Astrocyte (in vitro differentiated cells and primary cell): ENCODE results near the gene WDR45B. TPM values are rescaled to one million over a fixed set of nuclear protein-coding genes. Genes with fewer than 3 reads are reported as not detected.
A peak's percentile ranks its signal among the peaks of the same experiment; 100 is the strongest.

Experiments
- DNase-seq: peaks from one replicate; pipeline ENCODE4 v3.0.0-alpha.2; 2010; ENCODE audit warnings: low read depth
- FAIRE-seq: peaks from 2 replicates; lab custom pipeline; 2011; peaks lifted over from hg19 to GRCh38; lab: Jason Lieb, UNC
- H2AFZ ChIP-seq: 2 replicates; pipeline ENCODE4 v1.6.0; 2012; ENCODE audit warnings: low read depth, low read length, inconsistent platforms
- H3K27ac ChIP-seq: 2 replicates; pipeline ENCODE4 v1.5.1; 2011; ENCODE audit warnings: low read depth, low read length, inconsistent platforms
- H3K27me3 ChIP-seq: 2 replicates; pipeline ENCODE4 v1.6.0; 2011; ENCODE audit warnings: low read length, inconsistent platforms; ENCODE audit not compliant: insufficient read depth
- H3K36me3 ChIP-seq: 2 replicates; pipeline ENCODE4 v1.5.1; 2011; ENCODE audit warnings: low read length, inconsistent platforms; ENCODE audit not compliant: insufficient read depth
- H3K4me1 ChIP-seq: 2 replicates; pipeline ENCODE4 v1.5.1; 2011; ENCODE audit warnings: low read length, inconsistent platforms; ENCODE audit not compliant: insufficient read depth
- H3K4me2 ChIP-seq: 2 replicates; pipeline ENCODE4 v1.6.0; 2012; ENCODE audit warnings: low read length, inconsistent platforms
- H3K4me3 ChIP-seq: 2 replicates; pipeline ENCODE4 v1.5.1; 2011; ENCODE audit warnings: low read depth, mild to moderate bottlenecking, low read length, inconsistent platforms; ENCODE audit not compliant: insufficient read depth
- H3K79me2 ChIP-seq: 2 replicates; pipeline ENCODE4 v1.6.0; 2012; ENCODE audit warnings: mild to moderate bottlenecking, low read length, inconsistent platforms; ENCODE audit not compliant: insufficient read depth
- H3K9ac ChIP-seq: 2 replicates; pipeline ENCODE4 v1.6.0; 2012; ENCODE audit warnings: mild to moderate bottlenecking, low read length, inconsistent platforms
- H3K9me3 ChIP-seq: 2 replicates; pipeline ENCODE4 v1.5.1; 2012; ENCODE audit warnings: low read depth, mild to moderate bottlenecking, low read length, inconsistent platforms; ENCODE audit not compliant: insufficient read depth
- H4K20me1 ChIP-seq: 2 replicates; pipeline ENCODE4 v1.6.0; 2012; ENCODE audit warnings: low read length, inconsistent platforms; ENCODE audit not compliant: insufficient read depth
- H3K27ac Mint-ChIP-seq: one replicate; pipeline ENCODE4 v1.8.0; 2021; ENCODE audit warnings: mild to moderate bottlenecking, mixed read lengths; ENCODE audit not compliant: unreplicated experiment
- H3K27me3 Mint-ChIP-seq: one replicate; pipeline ENCODE4 v1.8.0; 2021; ENCODE audit warnings: low read depth, mixed read lengths; ENCODE audit not compliant: unreplicated experiment
- H3K36me3 Mint-ChIP-seq: one replicate; pipeline ENCODE4 v1.8.0; 2021; ENCODE audit warnings: low read depth, mixed read lengths; ENCODE audit not compliant: unreplicated experiment
- H3K4me1 Mint-ChIP-seq: one replicate; pipeline ENCODE4 v1.8.0; 2021; ENCODE audit warnings: low read depth, mixed read lengths; ENCODE audit not compliant: unreplicated experiment
- H3K4me3 Mint-ChIP-seq: one replicate; pipeline ENCODE4 v1.8.0; 2021; ENCODE audit warnings: mild to moderate bottlenecking, moderate library complexity, mixed read lengths; ENCODE audit not compliant: unreplicated experiment
- H3K9me3 Mint-ChIP-seq: one replicate; pipeline ENCODE4 v1.8.0; 2021; ENCODE audit warnings: mild to moderate bottlenecking, mixed read lengths; ENCODE audit not compliant: unreplicated experiment
- EZH2 ChIP-seq: IDR thresholded peaks from 2 replicates; pipeline ENCODE4 v1.6.1; 2012; ENCODE audit warnings: mild to moderate bottlenecking, low read length, inconsistent platforms; ENCODE audit not compliant: insufficient read depth
- total RNA-seq: library from RNA; stranded (reverse); gene quantifications from 2 replicates; pipeline ENCODE4 v1.2.1, GENCODE V29; 2021
- TF ChIP-seq, protein P1 (sequence below): IDR thresholded peaks from 2 replicates; pipeline ENCODE4 v1.5.1; 2011; ENCODE audit warnings: low read depth, mild to moderate bottlenecking, inconsistent platforms, low read length, moderate library complexity; ENCODE audit not compliant: insufficient read depth

The WDR45B gene
- total RNA-seq, 1 donor from 2014 or later, result 75.4 TPM

- Histone ChIP-seq H2AFZ (no peak overlapping the region), H3K36me3 (peaks cover 2% of the 10 kb centered on the region), H3K4me3 (no peak overlapping the region), H4K20me1 (no peaks in the 10 kb centered on the region), H3K9me3 (no peaks in the 10 kb centered on the region), H3K4me1 (peaks cover 20% of the 10 kb centered on the region), H3K79me2 (peaks cover 50% of the 10 kb centered on the region), H3K27me3 (no peaks in the 10 kb centered on the region), H3K4me2 (no peak overlapping the region), H3K9ac (no peak overlapping the region), H3K27ac (no peak overlapping the region)
- Mint-ChIP-seq H3K4me3 (no peak overlapping the region), H3K9me3 (no peaks in the 10 kb centered on the region), H3K4me1 (peaks cover 13% of the 10 kb centered on the region), H3K36me3 (peaks cover 18% of the 10 kb centered on the region), H3K27me3 (no peaks in the 10 kb centered on the region), H3K27ac (peak overlapping the region; percentile 34)
- TF ChIP-seq, protein P1, sequence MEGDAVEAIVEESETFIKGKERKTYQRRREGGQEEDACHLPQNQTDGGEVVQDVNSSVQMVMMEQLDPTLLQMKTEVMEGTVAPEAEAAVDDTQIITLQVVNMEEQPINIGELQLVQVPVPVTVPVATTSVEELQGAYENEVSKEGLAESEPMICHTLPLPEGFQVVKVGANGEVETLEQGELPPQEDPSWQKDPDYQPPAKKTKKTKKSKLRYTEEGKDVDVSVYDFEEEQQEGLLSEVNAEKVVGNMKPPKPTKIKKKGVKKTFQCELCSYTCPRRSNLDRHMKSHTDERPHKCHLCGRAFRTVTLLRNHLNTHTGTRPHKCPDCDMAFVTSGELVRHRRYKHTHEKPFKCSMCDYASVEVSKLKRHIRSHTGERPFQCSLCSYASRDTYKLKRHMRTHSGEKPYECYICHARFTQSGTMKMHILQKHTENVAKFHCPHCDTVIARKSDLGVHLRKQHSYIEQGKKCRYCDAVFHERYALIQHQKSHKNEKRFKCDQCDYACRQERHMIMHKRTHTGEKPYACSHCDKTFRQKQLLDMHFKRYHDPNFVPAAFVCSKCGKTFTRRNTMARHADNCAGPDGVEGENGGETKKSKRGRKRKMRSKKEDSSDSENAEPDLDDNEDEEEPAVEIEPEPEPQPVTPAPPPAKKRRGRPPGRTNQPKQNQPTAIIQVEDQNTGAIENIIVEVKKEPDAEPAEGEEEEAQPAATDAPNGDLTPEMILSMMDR, result no peak
- TF ChIP-seq EZH2, result no peak
- DNase-seq (no peak), FAIRE-seq (no peak)
These were observed 51.2 kb downstream of the WDR45B start for GRCh38 chr17:82596837-82597672.

- Histone ChIP-seq H2AFZ (no peak overlapping the region), H3K4me3 (no peak overlapping the region), H4K20me1 (peaks cover 1% of the 10 kb centered on the region), H3K27ac (no peak overlapping the region), H3K4me2 (no peak overlapping the region), H3K9me3 (no peaks in the 10 kb centered on the region), H3K4me1 (peaks cover 17% of the 10 kb centered on the region), H3K27me3 (no peaks in the 10 kb centered on the region), H3K36me3 (peaks cover 2% of the 10 kb centered on the region), H3K9ac (no peak overlapping the region), H3K79me2 (peaks cover 50% of the 10 kb centered on the region)
- DNase-seq (no peak), FAIRE-seq (no peak)
- Mint-ChIP-seq H3K27ac (no peak overlapping the region), H3K9me3 (no peaks in the 10 kb centered on the region), H3K36me3 (peaks cover 19% of the 10 kb centered on the region), H3K4me3 (no peak overlapping the region), H3K27me3 (no peaks in the 10 kb centered on the region), H3K4me1 (peaks cover 12% of the 10 kb centered on the region)
- TF ChIP-seq EZH2, result no peak
- TF ChIP-seq, protein P1, result no peak
These were observed 51.9 kb downstream of the WDR45B start for GRCh38 chr17:82596296-82596695.

- Histone ChIP-seq H3K79me2 (peaks cover 48% of the 10 kb centered on the region), H3K4me1 (peaks cover 17% of the 10 kb centered on the region), H3K9ac (no peak overlapping the region), H3K4me2 (no peak overlapping the region), H3K36me3 (peaks cover 2% of the 10 kb centered on the region), H3K4me3 (no peak overlapping the region), H3K27me3 (no peaks in the 10 kb centered on the region), H4K20me1 (peaks cover 5% of the 10 kb centered on the region), H2AFZ (no peak overlapping the region), H3K27ac (no peak overlapping the region), H3K9me3 (no peaks in the 10 kb centered on the region)
- Mint-ChIP-seq H3K9me3 (no peaks in the 10 kb centered on the region), H3K36me3 (peaks cover 15% of the 10 kb centered on the region), H3K27ac (no peak overlapping the region), H3K4me1 (peaks cover 12% of the 10 kb centered on the region), H3K4me3 (no peak overlapping the region), H3K27me3 (no peaks in the 10 kb centered on the region)
- TF ChIP-seq, protein P1, result no peak
- no peak for TF ChIP-seq EZH2
- no peak for DNase-seq
- FAIRE-seq, result no peak
These were observed 52.4 kb downstream of the WDR45B start for GRCh38 chr17:82595893-82596292.
